Sigmoid colon (tissue), 4 donors: ENCODE measurements around the gene NACC1.

ENCODE experiments used
- EP300 ChIP-seq, 4 donors: sonication (generic); formaldehyde crosslinking; IDR thresholded peaks; one replicate each; pipeline ENCODE4 v1.6.1; 2017; ENCODE audit warnings: antibody characterized with exemption in 4 of 4
- POLR2A ChIP-seq, 2 donors: fragments of 450-650 bp; IDR thresholded peaks; one replicate each; pipeline ENCODE4 v1.6.1; 2016; ENCODE audit warnings: antibody characterized with exemption in 2 of 2, mild to moderate bottlenecking in 2 of 2, moderate library complexity in 2 of 2
- POLR2AphosphoS5 ChIP-seq, 4 donors: sonication (generic); formaldehyde crosslinking; IDR thresholded peaks; one replicate each; pipeline ENCODE4 v1.6.1; 2017; ENCODE audit warnings: antibody characterized with exemption in 4 of 4
- TF ChIP-seq, protein P1 (sequence below), 4 experiments: fragments of 450-650 bp in 3 of 4; fragments of 200-600 bp in 1 of 4; IDR thresholded peaks; one replicate each; pipeline ENCODE4 v1.5.1; 2016 to 2019; ENCODE audit warnings: antibody characterized with exemption in 4 of 4, mild to moderate bottlenecking in 3 of 4, moderate library complexity in 2 of 4

DNA sequence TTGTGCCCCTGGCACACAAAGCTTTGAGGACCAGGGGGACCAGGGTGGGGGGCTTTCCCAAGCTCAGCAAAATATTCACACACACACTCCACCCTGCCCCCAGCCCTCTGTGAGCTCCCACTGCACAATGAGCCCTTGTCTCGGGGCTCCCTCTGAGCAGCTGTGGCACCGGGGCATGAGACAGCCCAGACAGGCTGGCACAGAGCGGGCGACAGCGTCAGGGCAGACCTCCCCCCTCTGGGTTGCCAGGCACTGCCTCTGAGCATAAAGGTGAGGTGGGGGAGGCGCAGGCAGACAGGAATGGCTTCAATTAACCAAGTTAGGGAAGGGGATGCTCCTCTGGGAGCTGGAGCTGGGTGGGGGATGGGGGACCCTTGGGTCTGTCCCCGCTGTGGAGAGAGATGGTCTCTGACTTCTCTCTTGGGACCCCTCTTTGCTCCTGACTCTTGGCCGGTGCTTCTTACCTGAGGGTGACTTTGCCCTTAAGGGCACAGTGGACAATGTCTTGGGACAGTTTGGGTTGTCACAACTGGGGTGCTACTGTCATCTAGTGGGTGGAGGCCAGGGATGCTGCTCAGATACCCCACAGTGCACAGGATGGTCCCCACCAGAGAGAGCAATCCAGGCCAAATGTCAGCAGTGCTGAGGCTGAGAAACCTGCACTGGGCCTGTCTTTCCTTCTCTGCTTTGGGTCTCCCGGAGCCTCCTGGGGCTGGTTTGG lies 45.7 kb upstream of the NACC1 start:
- TF ChIP-seq POLR2AphosphoS5 (IDR thresholded peaks at IDR 0.05) (no peak), POLR2A (IDR thresholded peaks at IDR 0.05) (no peak), EP300 (IDR thresholded peaks at IDR 0.05) (no peak)
- TF ChIP-seq, protein P1, sequence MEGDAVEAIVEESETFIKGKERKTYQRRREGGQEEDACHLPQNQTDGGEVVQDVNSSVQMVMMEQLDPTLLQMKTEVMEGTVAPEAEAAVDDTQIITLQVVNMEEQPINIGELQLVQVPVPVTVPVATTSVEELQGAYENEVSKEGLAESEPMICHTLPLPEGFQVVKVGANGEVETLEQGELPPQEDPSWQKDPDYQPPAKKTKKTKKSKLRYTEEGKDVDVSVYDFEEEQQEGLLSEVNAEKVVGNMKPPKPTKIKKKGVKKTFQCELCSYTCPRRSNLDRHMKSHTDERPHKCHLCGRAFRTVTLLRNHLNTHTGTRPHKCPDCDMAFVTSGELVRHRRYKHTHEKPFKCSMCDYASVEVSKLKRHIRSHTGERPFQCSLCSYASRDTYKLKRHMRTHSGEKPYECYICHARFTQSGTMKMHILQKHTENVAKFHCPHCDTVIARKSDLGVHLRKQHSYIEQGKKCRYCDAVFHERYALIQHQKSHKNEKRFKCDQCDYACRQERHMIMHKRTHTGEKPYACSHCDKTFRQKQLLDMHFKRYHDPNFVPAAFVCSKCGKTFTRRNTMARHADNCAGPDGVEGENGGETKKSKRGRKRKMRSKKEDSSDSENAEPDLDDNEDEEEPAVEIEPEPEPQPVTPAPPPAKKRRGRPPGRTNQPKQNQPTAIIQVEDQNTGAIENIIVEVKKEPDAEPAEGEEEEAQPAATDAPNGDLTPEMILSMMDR (IDR thresholded peaks at IDR 0.05): no peak
